ENCODE measurements around the gene CAMKK1. TPM values are rescaled to one million over a fixed set of nuclear protein-coding genes. Genes with fewer than 3 reads are reported as not detected.

Gene CAMKK1
- total and polyA plus RNA-seq, 2 donors (not counting 3 experiments of a cell fraction or from before 2014, with no cell fraction given) = 4.5 to 6.1 TPM

DNA sequence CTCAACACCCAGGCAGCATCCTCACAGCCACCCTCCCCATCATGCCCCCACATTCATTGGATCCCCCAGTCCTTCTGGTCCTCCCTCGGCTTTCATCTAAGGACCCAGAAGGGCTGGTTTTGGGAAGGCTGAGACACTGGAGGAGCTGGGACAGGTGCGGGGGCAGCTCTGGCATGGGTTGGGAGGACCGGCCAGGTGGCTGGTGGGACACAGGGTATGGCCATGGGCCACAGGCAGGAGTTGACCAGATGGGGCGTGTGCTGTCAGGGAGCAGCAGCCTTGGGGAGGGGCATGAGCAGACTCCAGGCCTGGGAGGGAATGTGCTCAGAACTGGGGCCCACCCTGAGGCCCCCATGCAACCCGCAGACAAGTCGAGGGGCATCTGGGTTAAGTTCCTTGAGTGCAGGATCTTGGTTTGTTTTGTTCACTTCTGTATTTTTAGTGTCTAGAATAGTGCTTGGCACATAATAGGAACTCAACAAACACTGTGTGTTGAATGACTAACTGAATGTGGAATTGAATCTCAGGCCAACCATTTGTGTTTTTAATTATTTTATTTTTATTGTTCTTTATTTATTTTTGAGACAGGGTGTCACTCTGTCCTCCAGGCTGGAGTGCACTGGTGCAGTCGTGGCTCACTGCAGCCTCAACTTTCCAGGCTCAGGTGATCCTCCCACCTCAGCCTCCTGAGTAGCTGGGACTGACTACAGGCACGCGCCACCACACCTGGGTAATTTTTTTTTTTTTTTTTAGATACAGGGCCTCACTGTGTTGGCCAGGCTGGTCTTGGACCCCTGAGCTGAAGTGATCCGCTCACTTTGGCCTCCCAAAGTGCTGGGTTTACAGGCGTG lies 17.8 kb upstream of the CAMKK1 start:
- ChIA-PET CTCF (interaction anchor here (0.7 to 5.0 kb wide), 5 partner anchors 17 to 862 kb away, joined by 4 to 84 read pairs (median 15); partner anchors contain the start of gene CAMKK1), POLR2A (no interaction called here)
- Histone ChIP-seq H3K36me3 (ENCODE audit: control insufficient read depth in 2 of 2, extremely low read depth in 1 of 2, insufficient read depth in 2 of 2, low read length in 2 of 2) (no peaks in the 10 kb centered on the region), H3K27me3 (ENCODE audit: control insufficient read depth in 2 of 2, insufficient read depth in 2 of 2, low read length in 2 of 2) (no peaks in the 10 kb centered on the region), H3K27ac (ENCODE audit: insufficient read depth, low read depth, low read length) (no peak overlapping the region), H4K20me1 (replicated peaks; ENCODE audit: control insufficient read depth, extremely low read depth, insufficient read depth, low read length) (no peaks in the 10 kb centered on the region), H3K4me1 (ENCODE audit: control insufficient read depth, extremely low read depth, insufficient read depth, low read length) (no peaks in the 10 kb centered on the region), H3K9me1 (replicated peaks; ENCODE audit: control insufficient read depth, extremely low read depth, insufficient read depth, low read length) (no peaks in the 10 kb centered on the region), H3K4me3 (replicated peaks in 1 of 3; ENCODE audit: insufficient read depth in 1 of 3, low read depth in 1 of 3, low read length in 3 of 3) (no peak overlapping the region), H3K9ac (replicated peaks; ENCODE audit: extremely low read depth, insufficient read depth, low read length) (no peak overlapping the region), H3K4me2 (ENCODE audit: insufficient read depth, low read length) (no peak overlapping the region), H3K9me3 (replicated peaks; ENCODE audit: control insufficient read depth, insufficient read depth, low read length) (no peaks in the 10 kb centered on the region), H3K79me2 (ENCODE audit: control insufficient read depth, insufficient read depth, low read length) (no peaks in the 10 kb centered on the region), H2AFZ (ENCODE audit: low read depth, low read length) (no peak overlapping the region)
- DNase-seq (ENCODE audit: low read depth, low spot score) (no peak), FAIRE-seq (no peak)
- no TSS peak for BruUV-seq (replicated peaks)
- TF ChIP-seq POLR2A (IDR thresholded peaks at IDR 0.05; ENCODE audit: low read depth, low read length) (no peak), FOS (IDR thresholded peaks at IDR 0.05; ENCODE audit: borderline replicate concordance, insufficient read depth, low read length) (no peak), GATA2 (IDR thresholded peaks at IDR 0.05; ENCODE audit: insufficient read depth, insufficient read length, low read depth, low read length) (no peak), JUN (IDR thresholded peaks at IDR 0.05; ENCODE audit: borderline replicate concordance, insufficient read depth, insufficient read length, low read depth) (no peak), EZH2 (IDR thresholded peaks at IDR 0.05; ENCODE audit: borderline replicate concordance, low read depth, low read length, severe bottlenecking) (no peak), MYC (IDR thresholded peaks at IDR 0.05; ENCODE audit: low read depth, low read length) (no peak), POLR2AphosphoS5 (IDR thresholded peaks at IDR 0.05; ENCODE audit: insufficient read depth, low read depth, low read length) (no peak)
- TF ChIP-seq, protein P1, sequence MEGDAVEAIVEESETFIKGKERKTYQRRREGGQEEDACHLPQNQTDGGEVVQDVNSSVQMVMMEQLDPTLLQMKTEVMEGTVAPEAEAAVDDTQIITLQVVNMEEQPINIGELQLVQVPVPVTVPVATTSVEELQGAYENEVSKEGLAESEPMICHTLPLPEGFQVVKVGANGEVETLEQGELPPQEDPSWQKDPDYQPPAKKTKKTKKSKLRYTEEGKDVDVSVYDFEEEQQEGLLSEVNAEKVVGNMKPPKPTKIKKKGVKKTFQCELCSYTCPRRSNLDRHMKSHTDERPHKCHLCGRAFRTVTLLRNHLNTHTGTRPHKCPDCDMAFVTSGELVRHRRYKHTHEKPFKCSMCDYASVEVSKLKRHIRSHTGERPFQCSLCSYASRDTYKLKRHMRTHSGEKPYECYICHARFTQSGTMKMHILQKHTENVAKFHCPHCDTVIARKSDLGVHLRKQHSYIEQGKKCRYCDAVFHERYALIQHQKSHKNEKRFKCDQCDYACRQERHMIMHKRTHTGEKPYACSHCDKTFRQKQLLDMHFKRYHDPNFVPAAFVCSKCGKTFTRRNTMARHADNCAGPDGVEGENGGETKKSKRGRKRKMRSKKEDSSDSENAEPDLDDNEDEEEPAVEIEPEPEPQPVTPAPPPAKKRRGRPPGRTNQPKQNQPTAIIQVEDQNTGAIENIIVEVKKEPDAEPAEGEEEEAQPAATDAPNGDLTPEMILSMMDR (IDR thresholded peaks at IDR 0.05; ENCODE audit: extremely low read depth in 1 of 2, insufficient read depth in 1 of 2, low read depth in 1 of 2, low read length in 2 of 2) = no peak
- TF ChIP-seq, protein P2, sequence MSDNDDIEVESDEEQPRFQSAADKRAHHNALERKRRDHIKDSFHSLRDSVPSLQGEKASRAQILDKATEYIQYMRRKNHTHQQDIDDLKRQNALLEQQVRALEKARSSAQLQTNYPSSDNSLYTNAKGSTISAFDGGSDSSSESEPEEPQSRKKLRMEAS (IDR thresholded peaks at IDR 0.05; ENCODE audit: insufficient read depth, insufficient read length) = no peak
- dilution Hi-C loops (cut with MboI; ENCODE audit: extremely low pct_ligation_motif_present, low sequenced_read_pairs) (no loop called here), intact Hi-C loops (cut with micrococcal nuclease) (no loop called here)

Data from endothelial cell of umbilical vein (primary cell).